Body of pancreas (tissue), 4 donors: Measurements from ENCODE around the gene AMDHD2.

Experiments used
- POLR2A ChIP-seq, 3 donors: fragments of 450-650 bp; IDR thresholded peaks; one replicate each; pipeline ENCODE4 v1.6.1; 2016; ENCODE audit warnings: antibody characterized with exemption in 3 of 3, mild to moderate bottlenecking in 2 of 3
- TF ChIP-seq, protein P1 (sequence below), 7 experiments: fragments of 450-650 bp in 4 of 7; fragments of 200-600 bp in 3 of 7; sonication (generic) in 3 of 7; IDR thresholded peaks; one replicate each; pipeline ENCODE4 v1.5.1; 2016 to 2019; ENCODE audit warnings: antibody characterized with exemption in 7 of 7

DNA sequence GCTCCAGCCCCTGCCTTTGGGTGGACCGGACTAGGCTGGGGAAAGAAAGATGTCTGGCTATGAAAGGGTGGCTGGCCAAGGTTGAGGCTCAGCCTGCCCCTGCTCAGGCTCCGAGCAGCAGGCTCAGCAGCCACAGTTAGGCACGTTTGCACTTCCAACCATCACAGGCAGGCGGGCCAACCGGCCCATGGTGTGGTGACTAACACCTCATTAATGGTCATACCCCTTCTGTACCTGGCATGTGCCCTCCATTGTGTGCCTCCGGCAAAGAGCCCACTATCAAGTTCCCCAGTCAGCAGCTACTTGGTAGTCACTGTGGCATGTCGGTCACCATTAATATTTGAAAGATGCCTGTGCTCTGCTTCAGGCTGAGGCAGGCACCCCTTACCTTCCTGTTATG, 38.5 kb upstream of the AMDHD2 start:
- TF ChIP-seq, protein P1, sequence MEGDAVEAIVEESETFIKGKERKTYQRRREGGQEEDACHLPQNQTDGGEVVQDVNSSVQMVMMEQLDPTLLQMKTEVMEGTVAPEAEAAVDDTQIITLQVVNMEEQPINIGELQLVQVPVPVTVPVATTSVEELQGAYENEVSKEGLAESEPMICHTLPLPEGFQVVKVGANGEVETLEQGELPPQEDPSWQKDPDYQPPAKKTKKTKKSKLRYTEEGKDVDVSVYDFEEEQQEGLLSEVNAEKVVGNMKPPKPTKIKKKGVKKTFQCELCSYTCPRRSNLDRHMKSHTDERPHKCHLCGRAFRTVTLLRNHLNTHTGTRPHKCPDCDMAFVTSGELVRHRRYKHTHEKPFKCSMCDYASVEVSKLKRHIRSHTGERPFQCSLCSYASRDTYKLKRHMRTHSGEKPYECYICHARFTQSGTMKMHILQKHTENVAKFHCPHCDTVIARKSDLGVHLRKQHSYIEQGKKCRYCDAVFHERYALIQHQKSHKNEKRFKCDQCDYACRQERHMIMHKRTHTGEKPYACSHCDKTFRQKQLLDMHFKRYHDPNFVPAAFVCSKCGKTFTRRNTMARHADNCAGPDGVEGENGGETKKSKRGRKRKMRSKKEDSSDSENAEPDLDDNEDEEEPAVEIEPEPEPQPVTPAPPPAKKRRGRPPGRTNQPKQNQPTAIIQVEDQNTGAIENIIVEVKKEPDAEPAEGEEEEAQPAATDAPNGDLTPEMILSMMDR (IDR thresholded peaks at IDR 0.05): peak in 1 of 7 experiments; percentile 8
- TF ChIP-seq POLR2A (IDR thresholded peaks at IDR 0.05): no peak
